ENCODE results near the gene DDX1.

DDX1 gene

GRCh38 chr2:15613736-15614429, 22.2 kb downstream of the DDX1 start:
- no peak for TF ChIP-seq CTCF (IDR thresholded peaks at IDR 0.05; ENCODE audit: control insufficient read depth, insufficient read depth, low read depth, low read length, missing control alignments)
- DNase-seq (ENCODE audit: low read depth): no peak
- H3K4me3 ChIP-seq (ENCODE audit: control insufficient read depth, low read depth, low read length): no peak overlapping the region

GRCh38 chr2:15614545-15615300, 23.1 kb downstream of the DDX1 start:
- DNase-seq (ENCODE audit: low read depth): no peak
- no peak overlapping the region for H3K4me3 ChIP-seq (ENCODE audit: control insufficient read depth, low read depth, low read length)
- no peak for TF ChIP-seq CTCF (IDR thresholded peaks at IDR 0.05; ENCODE audit: control insufficient read depth, insufficient read depth, low read depth, low read length, missing control alignments)

GRCh38 chr2:15615301-15615920, 23.7 kb downstream of the DDX1 start:
- H3K4me3 ChIP-seq (ENCODE audit: control insufficient read depth, low read depth, low read length): no peak overlapping the region
- no peak for DNase-seq (ENCODE audit: low read depth)
- no peak for TF ChIP-seq CTCF (IDR thresholded peaks at IDR 0.05; ENCODE audit: control insufficient read depth, insufficient read depth, low read depth, low read length, missing control alignments)

GRCh38 chr2:15616429-15616828, 24.8 kb downstream of the DDX1 start:
- no peak for DNase-seq (ENCODE audit: low read depth)
- no peak for TF ChIP-seq CTCF (IDR thresholded peaks at IDR 0.05; ENCODE audit: control insufficient read depth, insufficient read depth, low read depth, low read length, missing control alignments)

GRCh38 chr2:15616850-15617777, 25.4 kb downstream of the DDX1 start:
- H3K4me3 ChIP-seq (ENCODE audit: control insufficient read depth, low read depth, low read length): no peak overlapping the region
- DNase-seq (ENCODE audit: low read depth): no peak
- TF ChIP-seq CTCF (IDR thresholded peaks at IDR 0.05; ENCODE audit: control insufficient read depth, insufficient read depth, low read depth, low read length, missing control alignments): no peak

More at GRCh38 chr2:15616429-15616828, 24.8 kb downstream of the DDX1 start:
- no peak overlapping the region for H3K4me3 ChIP-seq (ENCODE audit: control insufficient read depth, low read depth, low read length)

Measured in AG09309 (cell line).